Stimulated activated CD8-positive, alpha-beta memory T cell treated with anti-CD3 and anti-CD28 coated beads, Interleukin-2, amount 100 ng/mL, for 48 hours (primary cell): ENCODE results near the gene AHNAK.

ENCODE experiments used
- DNase-seq, 2 donors: peaks; one replicate each; pipeline ENCODE4 v3.0.0-alpha.2; 2020; ENCODE audit warnings: low read depth in 2 of 2

AHNAK gene

DNA sequence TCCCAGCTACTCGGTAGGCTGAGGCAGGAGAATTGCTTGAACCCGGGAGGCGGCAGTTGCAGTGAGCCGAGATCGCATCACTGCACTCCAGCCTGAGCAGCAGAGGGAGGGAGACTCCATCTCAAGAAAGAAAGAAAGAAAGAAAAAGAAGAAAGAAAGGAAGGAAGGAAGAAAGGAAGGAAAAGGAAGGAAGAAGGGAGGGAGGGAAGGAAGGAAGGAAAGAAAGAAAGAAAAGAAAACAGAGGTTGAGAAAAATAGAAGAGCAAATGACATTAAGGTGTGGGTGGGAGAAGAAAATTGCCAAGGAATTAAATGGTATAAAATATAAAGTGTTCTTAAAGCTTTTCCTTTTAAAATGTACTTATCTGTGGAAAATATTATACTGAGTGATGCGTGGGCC is 49.9 kb downstream of the AHNAK start:
- DNase-seq = no peak

DNA sequence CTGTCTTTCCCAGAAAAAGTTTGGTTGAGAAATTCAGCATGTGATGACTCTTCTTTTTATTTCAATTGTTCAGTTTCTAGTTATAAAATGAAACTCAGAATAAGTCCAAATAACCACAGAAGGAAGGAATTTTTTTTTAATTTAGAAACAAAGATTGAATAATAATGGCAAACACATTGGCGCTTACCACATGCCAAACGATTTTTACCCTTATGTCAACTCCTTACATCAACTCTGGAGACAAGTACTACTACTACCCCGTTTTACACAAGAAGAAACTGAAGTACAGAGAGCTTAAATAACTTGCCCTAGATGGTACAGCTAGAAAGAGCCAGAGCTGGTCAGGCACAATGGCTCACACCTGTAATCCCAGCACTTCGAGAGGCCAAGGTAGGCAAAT is 52.4 kb downstream of the AHNAK start:
- DNase-seq = no peak

DNA sequence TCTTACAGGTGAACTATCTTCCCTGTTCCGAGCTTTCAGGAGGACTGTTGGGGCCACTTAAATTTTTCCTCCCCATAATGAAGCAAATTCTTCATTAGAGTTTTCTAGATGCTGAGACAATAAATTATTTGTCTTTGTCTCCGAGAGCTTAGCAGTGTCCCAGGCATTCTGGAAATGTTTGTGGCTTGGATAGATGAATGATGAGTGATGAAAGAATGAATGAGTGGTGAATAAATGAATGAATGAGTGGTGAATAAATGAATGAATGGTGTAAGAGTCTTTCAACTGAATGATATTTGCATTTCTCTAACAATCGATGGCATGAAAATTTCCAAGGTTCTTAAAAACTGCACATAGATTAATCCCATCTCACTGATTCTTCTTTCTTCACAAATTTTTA is 52.8 kb downstream of the AHNAK start:
- no peak for DNase-seq

DNA sequence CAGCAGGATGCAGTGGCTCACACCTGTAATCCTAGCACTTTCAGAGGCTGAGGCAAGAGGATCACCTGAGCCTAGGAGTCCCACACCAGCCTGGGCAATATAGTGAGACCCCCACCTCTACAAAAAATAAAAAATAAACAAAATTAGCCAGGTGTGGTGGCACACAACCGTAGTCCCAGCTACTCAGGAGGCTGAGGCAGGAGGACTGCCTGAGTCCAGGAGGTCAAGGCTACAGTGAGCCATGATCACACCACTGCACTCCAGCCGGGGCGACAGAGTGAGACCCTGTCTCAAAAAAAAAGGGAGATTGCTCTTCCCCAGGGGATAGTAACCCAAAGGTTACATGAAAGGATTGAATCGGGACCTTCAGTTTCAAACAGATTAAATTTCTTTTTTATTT is 54.0 kb downstream of the AHNAK start:
- DNase-seq = no peak

DNA sequence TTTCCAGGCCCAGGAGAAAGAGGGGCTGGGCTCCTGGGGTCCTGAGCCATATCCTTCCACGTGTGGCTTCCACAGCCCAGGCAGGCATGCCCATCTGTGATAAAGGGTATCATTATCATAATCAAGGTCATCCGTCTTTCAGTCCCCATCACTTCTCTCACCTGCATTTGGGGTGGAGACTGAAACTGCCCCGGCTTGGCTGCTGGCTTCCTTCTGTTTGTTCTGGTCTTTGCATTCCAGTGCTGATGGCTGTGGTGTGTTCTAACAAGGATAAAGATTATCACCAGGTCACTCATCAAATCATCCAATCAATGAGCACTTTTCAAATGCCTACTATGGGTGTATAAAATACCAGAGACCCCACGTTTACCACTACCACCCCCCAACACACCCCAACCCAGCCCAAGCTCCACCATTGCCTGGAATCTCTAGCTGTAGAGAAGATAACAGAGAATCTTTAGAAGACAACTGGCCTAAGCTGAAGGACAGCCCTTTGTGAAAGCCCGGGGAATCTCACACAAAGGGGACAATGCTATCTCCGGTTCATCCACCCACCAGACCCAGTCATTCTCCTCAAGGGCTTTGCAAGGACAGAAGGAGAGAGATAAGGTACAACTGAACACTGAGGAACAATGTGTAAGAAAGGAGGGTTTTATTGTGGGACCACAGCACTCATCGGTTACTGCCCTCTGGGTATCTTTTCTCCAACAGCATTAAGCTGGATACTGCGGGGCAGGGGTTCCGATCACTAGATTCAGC is 54.9 kb downstream of the AHNAK start:
- no peak for DNase-seq

DNA sequence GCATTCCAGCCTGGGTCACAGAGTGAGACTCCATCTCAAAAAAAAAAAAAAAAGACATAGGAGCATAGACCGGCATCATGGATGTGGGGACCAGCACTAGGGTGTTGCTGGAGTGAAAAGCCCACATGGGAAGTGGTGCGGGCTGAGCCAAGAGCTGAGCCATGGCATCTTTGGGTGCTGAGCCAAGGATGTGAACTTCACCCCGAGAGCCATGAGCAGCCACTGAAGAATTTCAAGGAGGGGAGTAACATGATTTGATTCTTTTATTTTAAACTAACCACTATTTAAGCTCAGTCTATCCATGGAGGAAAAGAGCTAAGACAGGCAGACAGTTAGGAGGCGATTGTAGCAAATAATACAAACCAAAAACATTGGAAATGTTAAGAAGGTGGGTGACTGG is 57.4 kb downstream of the AHNAK start:
- DNase-seq = no peak

DNA sequence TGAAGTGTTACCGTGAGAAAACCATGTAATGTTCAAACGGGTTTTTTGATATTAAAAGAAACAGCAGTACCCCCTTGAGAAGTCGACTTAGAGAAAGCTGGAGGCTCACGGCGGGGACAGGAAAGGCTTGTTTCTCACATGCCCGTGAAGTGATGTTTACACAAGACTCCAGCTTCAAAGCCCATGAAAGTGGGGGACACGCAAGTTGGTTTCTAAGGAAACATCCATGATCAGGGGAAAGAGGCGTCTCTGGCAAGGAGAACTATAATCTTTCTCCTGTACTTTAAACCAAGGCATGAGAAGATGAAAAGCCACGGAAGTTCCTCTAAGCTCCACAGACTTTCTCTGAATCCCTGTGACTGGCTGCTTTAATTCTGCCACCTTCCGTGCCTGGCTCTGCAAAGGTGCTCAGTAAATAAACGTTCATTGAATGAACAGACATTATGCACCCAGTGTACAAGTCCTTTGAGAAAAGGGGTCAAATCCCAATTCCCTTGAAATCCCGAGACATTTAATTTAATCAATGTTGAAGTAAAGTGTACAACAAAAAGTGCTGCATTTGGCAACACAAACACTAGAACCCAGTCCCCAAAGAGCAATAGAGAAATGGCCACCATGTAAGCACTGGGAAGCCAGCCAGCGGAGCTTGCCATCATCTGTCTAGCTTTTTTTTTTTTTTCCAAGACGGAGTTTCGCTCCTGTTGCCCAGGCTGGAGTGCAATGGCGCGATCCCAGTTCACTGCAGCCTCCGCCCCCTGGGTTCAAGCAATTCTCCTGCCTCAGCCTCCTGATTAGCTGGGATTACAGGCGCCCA is 58.7 kb downstream of the AHNAK start:
- no peak for DNase-seq

DNA sequence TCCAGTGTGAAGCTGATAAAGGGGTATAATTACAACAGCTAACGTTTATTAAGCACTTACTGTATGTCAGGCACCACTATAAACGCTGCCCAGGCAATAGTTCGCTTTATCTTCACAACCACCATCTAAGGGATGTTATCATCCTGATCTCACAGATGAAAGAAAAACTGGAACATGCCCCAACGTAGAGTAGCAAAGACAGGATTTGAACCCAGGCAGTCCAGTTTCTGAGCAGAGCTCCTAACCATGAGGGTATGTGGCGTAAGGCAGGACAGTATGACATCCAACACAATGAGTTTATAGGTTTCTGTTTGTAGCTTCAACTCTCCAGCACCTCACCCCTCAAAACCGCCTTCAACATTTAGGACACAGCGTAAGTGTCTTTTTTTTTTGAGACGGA is 59.5 kb downstream of the AHNAK start:
- no peak for DNase-seq

DNA sequence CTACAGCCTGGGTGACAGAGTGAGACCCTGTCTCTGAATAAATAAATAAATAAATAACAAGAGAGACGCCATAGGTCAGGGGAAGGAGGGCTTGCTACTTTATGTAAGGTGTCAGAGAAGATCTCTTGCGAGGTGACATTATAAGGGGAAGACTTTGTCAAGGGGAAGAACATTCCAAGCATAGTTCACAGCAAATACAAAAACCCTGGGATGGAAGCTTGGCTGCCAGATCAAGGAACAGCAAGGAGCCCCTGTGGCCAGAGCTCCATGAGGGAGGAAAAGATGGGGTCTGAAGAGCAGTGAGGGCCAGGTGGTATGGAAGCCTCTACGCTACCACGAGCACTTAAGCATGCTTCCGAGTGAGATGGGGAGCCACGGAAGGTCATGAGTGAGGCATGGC is 62.3 kb downstream of the AHNAK start:
- no peak for DNase-seq

DNA sequence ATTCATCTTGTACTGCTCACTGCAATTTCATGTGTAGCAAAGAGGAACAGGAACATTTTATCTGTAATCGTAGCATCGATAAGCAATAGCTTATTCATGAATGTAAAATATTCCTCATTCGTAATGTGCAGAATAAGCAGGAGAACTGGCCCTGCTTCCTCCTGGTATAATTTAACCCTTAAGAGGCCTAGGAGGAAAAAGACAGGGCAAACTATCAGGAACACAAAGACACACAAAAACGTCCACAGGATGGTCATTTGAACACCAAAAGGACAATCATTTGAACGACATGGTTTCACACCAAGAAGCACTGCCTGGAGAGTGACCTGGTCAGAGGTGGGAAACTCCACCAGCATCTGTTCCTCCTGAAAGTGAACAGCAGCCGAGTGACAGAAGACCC is 63.9 kb downstream of the AHNAK start:
- no peak for DNase-seq

DNA sequence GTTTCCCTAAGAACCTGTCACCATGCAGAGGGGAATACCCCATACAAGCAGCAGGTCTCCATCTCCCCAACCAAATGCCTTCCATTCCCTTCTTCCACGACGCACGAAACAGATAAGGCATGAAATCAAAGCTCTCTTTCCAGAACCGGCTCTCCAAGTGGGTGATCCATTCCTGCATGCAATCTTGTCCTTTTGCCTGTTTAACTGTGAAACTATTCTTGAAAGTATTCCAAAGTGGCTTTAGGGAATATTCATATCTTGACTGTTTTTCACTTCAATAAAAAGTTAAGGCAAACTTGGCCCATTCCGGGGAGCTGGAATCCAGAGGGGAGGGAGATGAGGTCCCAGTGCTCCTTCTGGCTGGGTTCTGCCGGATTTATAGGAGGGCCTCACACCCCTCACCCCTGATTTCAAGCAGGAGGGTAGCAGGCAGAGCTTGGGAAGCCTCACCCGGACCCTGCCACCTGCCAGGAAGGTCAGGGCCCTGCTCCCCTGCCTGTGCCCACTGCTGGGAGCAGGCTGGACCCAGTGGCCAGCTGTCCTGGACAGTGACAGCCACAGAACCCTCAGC is 66.9 kb downstream of the AHNAK start:
- no peak for DNase-seq

DNA sequence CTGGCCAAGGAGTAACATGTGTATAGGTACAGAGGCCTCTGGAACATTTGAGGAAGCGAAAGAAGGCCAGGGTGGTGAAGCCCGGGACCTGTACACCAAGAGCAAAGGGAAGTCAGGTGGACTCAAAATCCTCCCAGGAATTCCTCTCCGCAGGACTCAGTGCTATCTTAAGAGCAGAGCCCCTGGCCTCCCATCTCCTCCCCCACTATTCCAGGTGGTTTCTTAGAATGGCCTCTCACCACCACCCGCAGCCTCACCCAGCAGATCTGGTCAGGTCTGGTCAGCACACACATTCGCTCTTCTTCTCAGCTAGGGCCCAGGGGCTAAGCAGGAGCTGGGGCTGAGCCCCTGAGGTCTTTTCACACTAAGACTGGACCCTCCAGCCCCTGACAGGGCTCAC is 68.7 kb downstream of the AHNAK start:
- DNase-seq = no peak

DNA sequence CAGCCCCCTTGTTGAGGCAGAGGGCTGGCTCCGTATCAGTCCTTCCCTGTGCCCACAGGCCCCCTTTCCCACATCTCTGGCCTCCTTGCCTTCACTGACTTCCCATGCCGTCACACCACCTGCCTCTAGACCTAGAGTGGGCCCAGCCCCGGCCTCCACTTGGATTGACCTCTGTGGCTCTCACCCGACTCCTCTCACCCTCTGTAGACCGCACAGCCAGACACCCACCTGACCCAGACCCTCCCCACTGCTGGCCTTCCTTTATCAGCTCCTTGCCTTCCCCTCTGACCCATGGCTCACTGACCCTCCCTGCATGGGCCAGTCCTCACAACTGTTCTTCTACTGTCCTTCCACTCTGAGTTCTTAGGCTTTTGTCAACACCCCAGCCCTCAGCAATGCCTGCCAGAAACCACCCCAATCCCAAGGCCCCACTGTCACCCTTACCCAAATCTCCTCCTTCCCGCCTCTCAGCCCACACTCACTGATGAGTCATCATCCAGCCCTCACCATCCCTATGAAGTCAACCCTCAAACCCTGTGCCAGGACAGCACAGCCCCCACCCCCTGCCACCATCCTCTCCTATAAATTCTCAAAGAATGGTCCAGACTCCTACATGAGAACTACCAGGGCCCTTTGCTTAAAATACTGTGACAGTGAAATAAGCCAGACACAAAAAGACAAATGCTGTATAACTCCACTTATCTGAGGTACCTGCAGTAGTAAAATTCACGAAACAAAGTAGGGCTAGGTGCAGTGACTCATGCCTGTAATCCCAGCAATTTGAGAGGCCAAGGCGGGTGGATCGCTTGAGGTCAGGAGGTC is 74.3 kb downstream of the AHNAK start:
- no peak for DNase-seq

DNA sequence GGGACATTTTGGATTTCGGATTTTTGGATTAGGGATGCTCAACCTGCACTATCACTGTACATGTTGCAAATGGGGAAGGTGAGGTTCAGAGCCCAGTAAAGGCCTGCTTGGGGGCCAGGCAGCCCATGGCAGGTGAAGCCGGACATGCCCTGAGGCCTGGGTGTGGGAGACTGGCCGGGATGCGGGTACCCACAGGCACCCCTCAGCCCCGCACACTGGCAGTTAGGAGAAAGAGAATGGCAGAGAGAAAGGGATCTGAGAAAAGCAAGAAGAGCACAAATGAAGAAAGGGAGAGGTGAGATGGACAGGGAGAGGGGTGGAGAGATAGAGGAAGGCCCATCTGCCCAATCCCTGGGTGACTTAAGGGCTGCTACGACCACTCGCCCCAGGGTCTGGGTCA is 75.0 kb downstream of the AHNAK start:
- no peak for DNase-seq

DNA sequence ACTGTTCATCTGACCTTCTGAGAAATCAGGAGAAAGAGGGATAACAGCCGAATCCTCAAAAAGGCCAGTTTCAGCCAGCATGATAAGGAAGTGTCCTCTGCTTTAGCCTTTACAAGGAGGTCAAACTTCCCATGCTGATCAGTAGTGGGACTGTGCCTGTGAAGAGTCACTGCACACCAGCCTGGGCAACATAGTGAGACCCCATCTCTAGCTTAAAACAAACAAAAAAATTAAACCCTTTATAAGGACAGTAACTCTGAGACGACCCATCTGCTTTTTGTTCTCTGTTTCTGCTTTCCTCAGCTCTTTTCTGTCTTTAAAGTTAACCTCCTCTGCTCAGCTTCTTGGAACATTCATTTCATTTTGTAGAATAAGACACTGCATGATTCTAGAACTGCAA is 78.0 kb downstream of the AHNAK start:
- DNase-seq = no peak

DNA sequence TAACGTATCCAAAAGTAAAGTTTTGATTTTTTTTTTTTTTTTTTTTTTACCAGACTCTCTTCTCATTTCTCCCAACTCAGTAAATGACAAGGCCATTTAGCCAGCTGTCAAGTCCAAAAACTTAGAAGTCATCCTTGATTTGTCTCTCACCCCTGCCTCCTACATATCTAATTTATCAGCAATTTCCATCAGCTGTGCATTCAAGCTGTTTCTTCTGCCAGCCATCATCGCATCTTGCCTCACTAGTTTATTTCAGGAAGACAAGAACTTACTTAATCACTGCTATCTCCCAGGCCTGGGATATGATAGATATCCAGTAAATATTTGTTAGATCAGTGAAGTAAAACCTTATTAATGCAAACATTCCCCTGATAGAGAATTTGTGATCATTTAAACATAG is 80.2 kb downstream of the AHNAK start:
- no peak for DNase-seq

DNA sequence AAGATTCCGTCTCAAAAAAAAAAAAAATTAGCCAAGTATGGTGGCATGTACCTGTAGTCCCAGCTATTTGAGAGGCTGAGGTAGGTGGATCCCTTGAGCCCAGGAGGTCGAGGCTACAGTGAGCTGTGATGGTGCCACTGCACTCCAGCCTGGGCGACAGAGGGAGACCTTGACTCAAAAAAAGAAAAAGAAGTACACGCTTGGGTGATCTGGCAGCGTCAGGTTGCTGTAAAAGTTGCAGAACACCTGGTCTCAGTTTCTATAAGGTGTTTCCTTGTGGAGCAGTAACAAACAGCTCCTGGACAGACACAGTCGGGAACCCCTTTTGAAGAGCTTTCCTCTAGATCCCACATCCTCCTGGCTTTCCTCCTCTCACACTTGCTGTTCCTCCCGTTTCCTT is 82.0 kb downstream of the AHNAK start:
- no peak for DNase-seq

DNA sequence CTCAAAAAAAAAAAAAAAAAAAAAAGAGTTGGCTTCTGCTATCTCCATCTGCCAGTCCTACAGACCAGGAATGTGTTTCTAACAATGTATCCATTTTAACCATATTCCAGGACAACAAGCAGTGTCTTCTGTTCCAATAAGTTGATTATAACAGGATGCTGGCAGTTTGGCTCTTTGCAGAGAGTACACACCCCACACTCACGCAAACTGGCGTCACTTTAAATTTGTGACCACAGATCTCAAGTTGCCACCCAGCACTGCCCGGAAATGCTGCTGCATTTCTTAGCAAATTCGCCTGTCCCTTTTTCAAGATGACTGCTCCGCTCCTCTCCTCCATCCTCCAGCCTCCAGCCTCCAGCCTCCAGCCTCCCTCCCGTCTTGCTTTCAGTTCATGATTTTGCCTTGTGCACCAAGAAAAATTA is 83.5 kb downstream of the AHNAK start:
- no peak for DNase-seq

DNA sequence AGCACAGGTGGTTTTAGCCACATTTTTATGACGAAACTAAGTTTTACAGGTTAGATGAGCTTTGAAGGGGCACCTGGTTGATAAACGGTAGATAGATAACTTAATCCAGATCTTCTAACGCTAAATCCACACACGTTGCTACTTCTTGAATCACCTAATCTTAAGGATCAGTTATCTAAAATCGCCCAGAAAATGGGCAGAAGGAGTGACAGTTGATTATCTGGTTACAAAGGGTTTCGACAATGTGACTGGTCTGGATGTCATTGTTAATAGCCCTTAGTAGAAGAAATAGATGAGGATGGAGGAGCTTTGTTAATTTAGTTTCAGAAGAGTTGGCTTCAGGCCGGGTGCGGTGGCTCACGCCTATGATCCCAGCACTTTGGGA is 84.1 kb downstream of the AHNAK start:
- no peak for DNase-seq

DNA sequence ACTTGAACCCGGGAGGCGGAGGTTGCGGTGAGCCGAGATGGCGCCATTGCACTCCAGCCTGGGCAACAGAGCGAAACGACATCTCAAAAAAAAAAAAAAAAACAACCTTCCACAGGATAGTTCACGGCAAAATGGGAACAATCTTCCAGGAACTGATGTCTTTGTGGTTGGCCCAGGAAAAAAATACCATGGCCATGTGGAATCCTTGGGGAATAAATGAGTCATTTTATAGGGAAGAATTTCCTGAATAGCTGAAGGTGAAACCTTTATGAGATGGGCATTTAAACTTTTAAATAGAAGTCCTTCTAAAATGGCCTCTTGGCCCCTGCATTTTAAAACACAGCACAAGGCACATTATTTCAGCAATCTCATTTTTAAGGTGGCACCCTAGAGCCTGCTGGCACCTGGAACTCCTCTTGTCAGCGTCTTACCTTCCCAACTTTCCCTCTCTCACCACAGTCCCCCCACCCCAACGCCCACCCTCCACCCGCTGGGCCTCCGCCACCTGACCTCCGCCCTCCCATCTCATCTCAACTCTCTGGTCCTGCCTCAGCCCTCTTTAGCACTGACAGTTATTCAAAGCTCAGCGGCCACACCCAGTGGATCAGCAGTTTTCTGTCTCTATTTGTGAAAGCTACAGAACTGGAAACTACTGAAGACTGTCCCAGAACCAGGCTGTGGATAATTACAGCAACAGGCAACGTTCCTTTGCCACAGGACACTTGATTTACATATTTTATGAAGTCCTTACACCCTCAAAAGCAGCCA is 84.7 kb downstream of the AHNAK start:
- DNase-seq = no peak

DNA sequence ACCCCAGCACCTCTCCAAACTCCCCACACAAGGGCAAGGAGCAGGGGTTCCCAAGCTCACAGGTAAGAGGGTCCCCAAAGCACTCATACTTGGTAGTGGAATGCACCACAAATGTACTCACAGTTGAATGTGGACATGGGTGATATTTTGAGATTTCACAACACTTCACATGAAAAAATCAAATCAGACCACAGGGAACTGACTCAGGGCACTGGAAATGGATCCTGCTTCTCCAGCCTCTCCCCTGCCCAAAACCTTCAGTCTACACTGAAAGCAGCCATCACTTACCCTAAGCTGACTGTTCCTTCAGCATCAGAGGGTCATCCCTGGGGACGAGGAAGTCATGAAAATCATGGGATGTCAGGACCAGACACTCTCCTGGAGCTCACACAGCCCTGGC is 87.5 kb downstream of the AHNAK start:
- no peak for DNase-seq
